CD14-positive monocyte (primary cell): ENCODE measurements around the gene OSBPL9. TPM values are rescaled to one million over a fixed set of nuclear protein-coding genes. Genes with fewer than 3 reads are reported as not detected.

Source experiments
- DNase-seq, 3 donors: peaks; one replicate each; pipeline ENCODE4 v3.0.0-alpha.2; 2011 to 2022
- H2AFZ ChIP-seq: 2 replicates; pipeline ENCODE4 v1.6.0; 2012; ENCODE audit warnings: mild to moderate bottlenecking, low read depth, low read length, inconsistent platforms; ENCODE audit not compliant: insufficient read depth, poor library complexity, severe bottlenecking
- H3K27ac ChIP-seq, 2 donors: 1 replicate in 1 of 2; 2 replicates in 1 of 2; pipeline ENCODE4 v1.5.1; 2012 to 2013; ENCODE audit warnings: low read length in 2 of 2, control low read depth in 1 of 2, inconsistent platforms in 1 of 2, low read depth in 1 of 2, mild to moderate bottlenecking in 1 of 2
- H3K27me3 ChIP-seq, 2 donors: one replicate each; pipeline versions ENCODE4 v1.6.0 to v1.6.1; 2011 to 2013; ENCODE audit warnings: low read length in 2 of 2; ENCODE audit not compliant: control insufficient read depth in 2 of 2, insufficient read depth in 2 of 2
- H3K36me3 ChIP-seq, 2 donors: replicated peaks in 1 of 2; 1 replicate in 1 of 2; 2 replicates in 1 of 2; pipeline versions ENCODE4 v1.5.1 to v1.6.1; 2012 to 2013; ENCODE audit warnings: low read length in 2 of 2, control low read depth in 1 of 2, inconsistent platforms in 1 of 2, mild to moderate bottlenecking in 1 of 2; ENCODE audit not compliant: insufficient read depth in 2 of 2, control insufficient read depth in 1 of 2
- H3K4me1 ChIP-seq, 2 donors: 1 replicate in 1 of 2; 2 replicates in 1 of 2; pipeline versions ENCODE4 v1.5.1 to v1.6.1; 2012 to 2013; ENCODE audit warnings: low read length in 2 of 2, control low read depth in 1 of 2, inconsistent platforms in 1 of 2, mild to moderate bottlenecking in 1 of 2, moderate library complexity in 1 of 2; ENCODE audit not compliant: insufficient read depth in 2 of 2, control insufficient read depth in 1 of 2
- H3K4me2 ChIP-seq: replicated peaks from 2 replicates; pipeline ENCODE3; 2012; ENCODE audit warnings: low read length, moderate library complexity, mild to moderate bottlenecking; ENCODE audit not compliant: poor library complexity, severe bottlenecking; ENCODE audit errors: extremely low read depth
- H3K4me3 ChIP-seq, 3 experiments: fragments of 200-600 bp in 1 of 3; sonication (generic) in 1 of 3; replicated peaks in 1 of 3; 1 replicate in 2 of 3; 2 replicates in 1 of 3; pipeline ENCODE4 v1.5.1; 2011 to 2013; ENCODE audit warnings: low read length in 3 of 3, mild to moderate bottlenecking in 3 of 3, control low read depth in 2 of 3, low read depth in 2 of 3, inconsistent platforms in 1 of 3, moderate library complexity in 1 of 3
- H3K79me2 ChIP-seq: 2 replicates; pipeline ENCODE4 v1.6.0; 2012; ENCODE audit warnings: mild to moderate bottlenecking, control low read depth, inconsistent platforms, low read length, moderate library complexity; ENCODE audit not compliant: insufficient read depth
- H3K9ac ChIP-seq: 2 replicates; pipeline ENCODE4 v1.6.0; 2017; ENCODE audit warnings: low read length, mild to moderate bottlenecking; ENCODE audit not compliant: insufficient read depth, poor library complexity, severe bottlenecking
- H3K9me3 ChIP-seq, 2 donors: replicated peaks in 1 of 2; 1 replicate in 1 of 2; 2 replicates in 1 of 2; pipeline versions ENCODE4 v1.5.1 to v1.6.1; 2012 to 2013; ENCODE audit warnings: low read length in 2 of 2, control low read depth in 1 of 2; ENCODE audit not compliant: control insufficient read depth in 1 of 2, insufficient read depth in 1 of 2
- H4K20me1 ChIP-seq: 2 replicates; pipeline ENCODE4 v1.6.0; 2012; ENCODE audit warnings: mild to moderate bottlenecking, low read length, control low read depth, moderate library complexity; ENCODE audit not compliant: insufficient read depth
- H3K27ac Mint-ChIP-seq, 7 donors: one replicate each; pipeline ENCODE4 v1.8.0; 2020; ENCODE audit warnings: mild to moderate bottlenecking in 7 of 7, mixed read lengths in 7 of 7, moderate library complexity in 6 of 7, inconsistent platforms in 2 of 7
- H3K27me3 Mint-ChIP-seq, 3 donors: one replicate each; pipeline ENCODE4 v1.8.0; 2021 to 2022; ENCODE audit warnings: low read depth in 3 of 3, mild to moderate bottlenecking in 3 of 3, mixed read lengths in 3 of 3, moderate library complexity in 3 of 3, inconsistent platforms in 1 of 3
- H3K36me3 Mint-ChIP-seq, 2 donors: one replicate each; pipeline ENCODE4 v1.8.0; 2020; ENCODE audit warnings: mixed read lengths in 2 of 2, inconsistent platforms in 1 of 2, mild to moderate bottlenecking in 1 of 2
- H3K4me1 Mint-ChIP-seq: one replicate; pipeline ENCODE4 v1.8.0; 2020; ENCODE audit warnings: mild to moderate bottlenecking, mixed read lengths
- H3K4me3 Mint-ChIP-seq, 2 donors: one replicate each; pipeline ENCODE4 v1.8.0; 2020; ENCODE audit warnings: mild to moderate bottlenecking in 2 of 2, mixed read lengths in 2 of 2, moderate library complexity in 1 of 2
- H3K9me3 Mint-ChIP-seq, 7 donors: one replicate each; pipeline ENCODE4 v1.8.0; 2020 to 2022; ENCODE audit warnings: mixed read lengths in 7 of 7, mild to moderate bottlenecking in 6 of 7, moderate library complexity in 6 of 7, inconsistent platforms in 2 of 7
- CTCF ChIP-seq: fragments of 200-600 bp; IDR thresholded peaks from one replicate; pipeline ENCODE4 v1.8.0; 2022; ENCODE audit warnings: antibody characterized with exemption, mild to moderate bottlenecking
- WGBS: methylation state at CpG from one replicate; pipeline ENCODE4 v1.1.5; 2013; ENCODE audit warnings: missing lambda C conversion rate; ENCODE audit not compliant: insufficient coverage; 5-methylcytosine and 5-hydroxymethylcytosine counted together
- intact Hi-C, 2 donors: fragments of 100-400 bp; cut with micrococcal nuclease; formaldehyde crosslinking; loops; one replicate each; pipeline versions ENCODE4 v1.15.0 to v1.15.1; 2023
- polyA plus RNA-seq, 3 donors: library from polyadenylated mRNA; depleted of rRNA in 1 of 3; unstranded in 2 of 3; stranded (reverse) in 1 of 3; fragments of 300-500 nt in 2 of 3; fragments of >200 nt in 1 of 3; fragmentation: Illumina TruSeq in 2 of 3; gene quantifications; 1 replicate in 2 of 3; 2 replicates in 1 of 3; pipeline ENCODE4 v1.2.3, GENCODE V29; 2012 to 2021

The OSBPL9 gene
- polyA plus RNA-seq, 3 donors, result 22.2 to 41.4 (median 31.3) TPM

- no peak overlapping the region for H3K9ac ChIP-seq
Observed at GRCh38 chr1:51610637-51611036, 6.3 kb upstream of the OSBPL9 start.

GRCh38 chr1:51612447-51612961 is 4.4 kb upstream of the OSBPL9 start:
- H3K36me3 ChIP-seq, result no peaks in the 10 kb centered on the region
- no peak for TF ChIP-seq CTCF
- no peak overlapping the region for H3K27ac Mint-ChIP-seq
- H3K4me2 ChIP-seq, result no peak overlapping the region
- no peak overlapping the region for H3K9ac ChIP-seq
- no peaks in the 10 kb centered on the region for H3K27me3 ChIP-seq
- no peaks in the 10 kb centered on the region for H3K9me3 Mint-ChIP-seq
- no peak overlapping the region for H3K4me3 Mint-ChIP-seq
- H3K36me3 Mint-ChIP-seq, result no peaks in the 10 kb centered on the region
- no peak overlapping the region for H3K27ac ChIP-seq
- H3K4me1 ChIP-seq, result peaks cover 26 to 30% of the 10 kb centered on the region in 2 donors
- no CpG with 5 or more reads among the region's 2 CpGs for WGBS
- H3K27me3 Mint-ChIP-seq, result peaks cover 1 to 2% (median 2%) of the 10 kb centered on the region in 3 donors
- H3K4me3 ChIP-seq, result no peak overlapping the region
- H2AFZ ChIP-seq, result no peak overlapping the region
- intact Hi-C loops, result no loop called here
- peaks cover 11% of the 10 kb centered on the region for H3K79me2 ChIP-seq
- no peaks in the 10 kb centered on the region for H3K9me3 ChIP-seq
- no peaks in the 10 kb centered on the region for H4K20me1 ChIP-seq
- H3K4me1 Mint-ChIP-seq, result peaks cover 32% of the 10 kb centered on the region
- DNase-seq, result no peak

More at GRCh38 chr1:51610637-51611036, 6.3 kb upstream of the OSBPL9 start:
- peak overlapping the region; percentile 55 for H2AFZ ChIP-seq
- no peak overlapping the region for H3K4me2 ChIP-seq
- no peaks in the 10 kb centered on the region for H3K9me3 ChIP-seq
- peaks cover 39% of the 10 kb centered on the region in 2 donors for H3K4me1 ChIP-seq
- H3K4me3 ChIP-seq, result no peak overlapping the region
- peaks cover 1 to 2% (median 2%) of the 10 kb centered on the region in 3 donors for H3K27me3 Mint-ChIP-seq
- no peak for TF ChIP-seq CTCF
- H3K36me3 ChIP-seq, result no peaks in the 10 kb centered on the region
- peaks cover 42% of the 10 kb centered on the region for H3K4me1 Mint-ChIP-seq
- H3K27me3 ChIP-seq, result no peaks in the 10 kb centered on the region
- H3K79me2 ChIP-seq, result peaks cover 5% of the 10 kb centered on the region
- no peak overlapping the region for H3K27ac ChIP-seq
- no peak for DNase-seq
- H3K27ac Mint-ChIP-seq, result no peak overlapping the region
- H3K36me3 Mint-ChIP-seq, result no peaks in the 10 kb centered on the region
- no peak overlapping the region for H3K4me3 Mint-ChIP-seq
- no peaks in the 10 kb centered on the region for H4K20me1 ChIP-seq
- intact Hi-C loops, result no loop called here
- WGBS, result 97% methylated on average over 3 of the region's 4 CpGs
- H3K9me3 Mint-ChIP-seq, result peaks cover 0 to 2% (median 0%) of the 10 kb centered on the region in 7 donors
